ENCODE results near the gene SERP2. TPM values are rescaled to one million over a fixed set of nuclear protein-coding genes. Genes with fewer than 3 reads are reported as not detected.

Gene SERP2
- total RNA-seq, 1 donor: 5.6 TPM

DNA sequence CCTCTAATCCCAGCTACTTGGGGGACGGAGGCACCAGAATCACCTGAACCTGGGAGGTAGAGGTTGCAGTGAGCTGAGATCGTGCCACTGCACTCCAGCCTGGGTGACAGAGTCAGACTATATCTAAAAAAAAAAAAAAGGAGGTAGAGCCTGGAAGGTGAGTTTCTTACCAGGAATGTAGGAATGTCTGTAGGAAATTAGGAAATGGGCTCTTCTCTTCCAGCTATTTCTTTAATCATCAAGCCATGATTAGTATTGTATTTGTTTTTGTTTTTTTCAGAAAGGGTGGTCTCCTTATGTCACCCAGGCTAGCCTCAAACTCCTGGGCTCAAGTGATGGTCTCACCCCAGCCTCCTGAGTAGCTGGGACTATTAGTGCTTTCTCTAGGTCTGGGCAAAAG lies 26.3 kb upstream of the SERP2 start:
- TF ChIP-seq, protein P1, sequence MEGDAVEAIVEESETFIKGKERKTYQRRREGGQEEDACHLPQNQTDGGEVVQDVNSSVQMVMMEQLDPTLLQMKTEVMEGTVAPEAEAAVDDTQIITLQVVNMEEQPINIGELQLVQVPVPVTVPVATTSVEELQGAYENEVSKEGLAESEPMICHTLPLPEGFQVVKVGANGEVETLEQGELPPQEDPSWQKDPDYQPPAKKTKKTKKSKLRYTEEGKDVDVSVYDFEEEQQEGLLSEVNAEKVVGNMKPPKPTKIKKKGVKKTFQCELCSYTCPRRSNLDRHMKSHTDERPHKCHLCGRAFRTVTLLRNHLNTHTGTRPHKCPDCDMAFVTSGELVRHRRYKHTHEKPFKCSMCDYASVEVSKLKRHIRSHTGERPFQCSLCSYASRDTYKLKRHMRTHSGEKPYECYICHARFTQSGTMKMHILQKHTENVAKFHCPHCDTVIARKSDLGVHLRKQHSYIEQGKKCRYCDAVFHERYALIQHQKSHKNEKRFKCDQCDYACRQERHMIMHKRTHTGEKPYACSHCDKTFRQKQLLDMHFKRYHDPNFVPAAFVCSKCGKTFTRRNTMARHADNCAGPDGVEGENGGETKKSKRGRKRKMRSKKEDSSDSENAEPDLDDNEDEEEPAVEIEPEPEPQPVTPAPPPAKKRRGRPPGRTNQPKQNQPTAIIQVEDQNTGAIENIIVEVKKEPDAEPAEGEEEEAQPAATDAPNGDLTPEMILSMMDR (IDR thresholded peaks at IDR 0.05; ENCODE audit: insufficient read depth, low read depth, low read length): no peak
- no peak overlapping the region for H3K4me3 ChIP-seq (ENCODE audit: low read depth, low read length)
- no peak for DNase-seq (ENCODE audit: low read depth)

DNA sequence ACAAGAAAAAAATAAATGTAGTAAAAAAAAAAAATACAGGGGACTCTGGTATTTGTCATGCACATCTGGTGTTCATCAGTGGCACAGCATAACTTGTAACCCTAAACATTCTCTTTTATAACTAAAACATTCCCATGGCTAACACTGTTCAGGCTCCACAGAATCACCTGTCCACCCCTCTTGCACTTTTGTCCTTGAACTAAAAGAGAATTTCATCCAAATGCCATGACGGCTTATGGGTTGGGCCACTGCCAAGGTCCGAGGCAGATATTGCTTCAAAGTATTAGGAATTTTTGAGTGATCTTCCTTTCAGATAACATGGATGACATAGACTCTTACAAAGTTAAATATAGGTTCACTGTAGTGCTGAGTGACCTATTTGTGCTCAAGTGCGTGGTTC lies 25.7 kb upstream of the SERP2 start:
- TF ChIP-seq, protein P1 (IDR thresholded peaks at IDR 0.05; ENCODE audit: insufficient read depth, low read depth, low read length): no peak
- no peak overlapping the region for H3K4me3 ChIP-seq (ENCODE audit: low read depth, low read length)
- DNase-seq (ENCODE audit: low read depth): peak; percentile 91

DNA sequence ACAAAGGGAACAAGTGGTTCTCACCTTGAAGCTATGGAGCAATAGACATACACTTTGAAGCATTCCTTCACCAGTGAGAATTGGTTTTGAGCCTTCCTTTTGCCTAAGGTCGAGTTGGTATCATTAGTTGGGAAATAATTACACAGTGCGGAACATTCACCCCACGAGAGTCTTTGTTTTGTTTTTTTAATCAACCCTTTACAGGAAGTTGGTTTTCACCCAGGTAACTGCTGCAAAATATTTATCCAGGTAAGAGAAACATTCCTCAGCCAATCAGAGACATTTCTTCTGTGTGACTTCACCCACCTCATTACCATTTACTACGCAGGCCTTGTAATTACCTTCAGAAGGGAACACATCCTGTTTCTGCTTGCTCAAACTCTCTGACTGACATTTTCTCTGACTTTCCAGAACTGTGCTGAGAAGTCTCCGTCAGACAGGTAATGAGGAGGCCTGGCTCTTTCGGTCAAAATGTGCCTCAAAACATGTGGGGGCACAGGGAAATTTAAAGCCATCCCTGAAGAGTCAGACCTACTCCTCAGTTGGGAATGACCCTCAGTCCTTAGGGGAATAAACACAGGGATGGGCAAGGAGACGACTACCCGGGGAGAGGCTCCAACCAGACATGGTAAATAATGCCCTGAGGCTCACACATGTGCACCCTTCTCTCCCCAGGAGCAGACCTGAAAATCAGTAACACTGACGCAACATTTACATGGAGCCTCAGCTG lies 22.7 kb upstream of the SERP2 start:
- TF ChIP-seq, protein P1 (IDR thresholded peaks at IDR 0.05; ENCODE audit: insufficient read depth, low read depth, low read length): no peak
- no peak for DNase-seq (ENCODE audit: low read depth)
- no peak overlapping the region for H3K4me3 ChIP-seq (ENCODE audit: low read depth, low read length)

DNA sequence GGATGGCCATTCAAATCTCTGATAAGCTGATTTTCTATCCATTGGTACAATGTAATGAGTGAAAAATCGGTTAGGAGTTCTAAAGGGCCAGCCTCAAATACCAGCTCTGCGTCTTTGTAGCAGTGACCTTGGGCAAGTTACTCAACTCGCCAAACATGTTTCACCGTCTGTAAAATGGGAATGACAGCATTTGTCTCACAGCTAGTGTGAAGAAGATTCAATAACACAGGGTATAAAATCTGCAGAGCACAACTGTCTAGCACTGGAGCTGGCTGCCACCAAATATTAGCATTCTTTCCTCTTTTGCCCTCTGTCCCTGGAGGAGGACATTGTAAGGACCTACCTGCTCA lies 22.1 kb upstream of the SERP2 start:
- DNase-seq (ENCODE audit: low read depth): no peak

DNA sequence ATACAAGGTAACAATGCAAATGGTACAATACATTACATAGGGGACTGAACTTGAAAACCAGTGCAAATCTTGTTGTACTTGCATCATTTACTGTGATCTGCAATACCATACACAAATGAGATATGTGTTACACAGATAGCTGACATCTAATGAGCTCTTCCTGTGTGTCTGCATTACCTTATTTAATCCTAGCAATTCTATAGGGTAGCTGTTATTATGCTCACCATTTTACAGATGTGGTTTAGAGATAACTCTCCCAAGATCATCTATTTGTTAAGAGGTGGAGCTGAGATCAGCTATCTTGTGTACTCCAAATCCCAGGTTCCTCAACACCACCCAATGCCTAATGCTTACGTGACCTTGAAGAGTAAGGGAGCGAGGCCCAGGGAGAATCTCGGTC lies 21.4 kb upstream of the SERP2 start:
- no peak for DNase-seq (ENCODE audit: low read depth)
- TF ChIP-seq, protein P1 (IDR thresholded peaks at IDR 0.05; ENCODE audit: insufficient read depth, low read depth, low read length): no peak
- H3K4me3 ChIP-seq (ENCODE audit: low read depth, low read length): no peak overlapping the region

More for the DNA sequence above, 22.1 kb upstream of the SERP2 start:
- TF ChIP-seq, protein P1 (IDR thresholded peaks at IDR 0.05; ENCODE audit: insufficient read depth, low read depth, low read length): no peak
- H3K4me3 ChIP-seq (ENCODE audit: low read depth, low read length): no peak overlapping the region

DNA sequence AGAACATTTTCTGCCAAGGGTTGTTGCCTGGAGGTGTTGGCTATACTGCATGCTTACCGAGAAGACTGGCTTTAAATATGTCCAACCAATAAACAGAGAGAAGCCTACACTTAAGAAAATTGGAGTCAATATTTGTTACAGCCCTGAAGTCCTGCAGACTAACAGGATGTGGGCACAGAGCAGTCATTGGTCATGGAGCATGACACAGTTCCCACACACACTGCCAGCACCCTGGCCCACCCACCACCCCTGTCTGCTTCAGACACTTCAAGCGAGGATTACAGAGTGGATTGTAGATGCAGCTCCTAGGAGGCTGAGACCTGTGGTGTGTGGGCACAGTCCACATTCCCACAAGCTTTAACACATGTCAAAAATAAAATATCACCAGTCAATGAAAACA lies 21.0 kb upstream of the SERP2 start:
- H3K4me3 ChIP-seq (ENCODE audit: low read depth, low read length): no peak overlapping the region
- no peak for DNase-seq (ENCODE audit: low read depth)
- TF ChIP-seq, protein P1 (IDR thresholded peaks at IDR 0.05; ENCODE audit: insufficient read depth, low read depth, low read length): no peak

DNA sequence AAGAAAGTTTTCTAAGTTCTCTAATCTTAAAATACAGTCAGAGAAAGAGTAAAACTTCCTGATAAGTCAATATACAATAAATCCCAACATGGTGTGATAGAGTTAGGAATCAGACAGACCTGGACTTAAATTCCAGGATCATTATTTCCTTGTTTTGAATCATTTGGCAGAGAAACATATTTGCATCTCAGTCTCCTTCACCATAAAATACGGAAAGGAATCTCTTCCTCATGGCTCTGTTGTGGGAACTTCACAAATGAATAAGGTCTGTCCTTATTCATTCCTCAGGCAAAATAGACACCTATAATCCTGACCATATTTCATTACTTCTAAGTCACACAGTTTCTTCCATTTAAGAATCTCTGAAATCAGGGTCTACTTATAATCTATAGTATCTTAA lies 19.3 kb upstream of the SERP2 start:
- H3K4me3 ChIP-seq (ENCODE audit: low read depth, low read length): no peak overlapping the region
- DNase-seq (ENCODE audit: low read depth): no peak
- TF ChIP-seq, protein P1 (IDR thresholded peaks at IDR 0.05; ENCODE audit: insufficient read depth, low read depth, low read length): no peak

Measured in fibroblast of villous mesenchyme (primary cell).